Breast epithelium (tissue), 4 donors: ENCODE results near the gene KRT85. TPM values are rescaled to one million over a fixed set of nuclear protein-coding genes. Genes with fewer than 3 reads are reported as not detected.
A peak's percentile ranks its signal among the peaks of the same experiment; 100 is the strongest.

ENCODE experiments used
- DNase-seq, 2 donors: peaks; one replicate each; pipeline ENCODE4 v3.0.0-alpha.2; 2019; ENCODE audit warnings: low spot score in 2 of 2
- H3K27ac ChIP-seq, 2 donors: fragments of 200-600 bp; sonication (generic) in 1 of 2; one replicate each; pipeline ENCODE4 v1.5.1; 2016 to 2019; ENCODE audit warnings: mild to moderate bottlenecking in 1 of 2
- H3K27me3 ChIP-seq, 2 donors: fragments of 200-600 bp; sonication (generic) in 1 of 2; one replicate each; pipeline versions ENCODE4 v1.5.1 to v1.6.0; 2017 to 2019; ENCODE audit warnings: control low read depth in 1 of 2, mild to moderate bottlenecking in 1 of 2
- H3K36me3 ChIP-seq: fragments of 200-600 bp; one replicate; pipeline ENCODE4 v1.5.1; 2019
- H3K4me1 ChIP-seq, 2 donors: fragments of 200-600 bp; sonication (generic); one replicate each; pipeline ENCODE4 v1.5.1; 2016 to 2019; ENCODE audit warnings: control low read depth in 1 of 2
- H3K4me3 ChIP-seq, 3 donors: fragments of 200-600 bp; sonication (generic); 1 replicate in 2 of 3; 2 replicates in 1 of 3; pipeline ENCODE4 v1.5.1; 2016 to 2019; ENCODE audit warnings: mild to moderate bottlenecking in 3 of 3, moderate library complexity in 2 of 3
- H3K9me3 ChIP-seq, 2 donors: fragments of 200-600 bp; sonication (generic) in 1 of 2; one replicate each; pipeline ENCODE4 v1.5.1; 2016 to 2019; ENCODE audit warnings: control low read depth in 1 of 2
- CTCF ChIP-seq, 3 donors: fragments of 450-650 bp; IDR thresholded peaks; one replicate each; pipeline ENCODE4 v1.5.1; 2016 to 2017; ENCODE audit warnings: antibody characterized with exemption in 3 of 3, mild to moderate bottlenecking in 3 of 3, moderate library complexity in 3 of 3
- POLR2A ChIP-seq: fragments of 450-650 bp; IDR thresholded peaks from one replicate; pipeline ENCODE4 v1.6.1; 2016; ENCODE audit warnings: antibody characterized with exemption, mild to moderate bottlenecking, moderate library complexity
- POLR2AphosphoS5 ChIP-seq, 3 donors: sonication (generic); formaldehyde crosslinking; IDR thresholded peaks; one replicate each; pipeline ENCODE4 v1.6.1; 2017; ENCODE audit warnings: antibody characterized with exemption in 3 of 3
- intact Hi-C: fragments of 100-400 bp; cut with DNase I; formaldehyde crosslinking; loops from one replicate; pipeline ENCODE4 v1.15.1; 2023; ENCODE audit warnings: low total_unique reads
- total RNA-seq, 3 donors: library from RNA; depleted of rRNA; stranded (reverse); fragments of >200 nt; gene quantifications; one replicate each; pipeline ENCODE4 v1.1.0, GENCODE V29; 2016

KRT85 gene
- total RNA-seq, 3 donors from 2014 or later: not detected

DNA sequence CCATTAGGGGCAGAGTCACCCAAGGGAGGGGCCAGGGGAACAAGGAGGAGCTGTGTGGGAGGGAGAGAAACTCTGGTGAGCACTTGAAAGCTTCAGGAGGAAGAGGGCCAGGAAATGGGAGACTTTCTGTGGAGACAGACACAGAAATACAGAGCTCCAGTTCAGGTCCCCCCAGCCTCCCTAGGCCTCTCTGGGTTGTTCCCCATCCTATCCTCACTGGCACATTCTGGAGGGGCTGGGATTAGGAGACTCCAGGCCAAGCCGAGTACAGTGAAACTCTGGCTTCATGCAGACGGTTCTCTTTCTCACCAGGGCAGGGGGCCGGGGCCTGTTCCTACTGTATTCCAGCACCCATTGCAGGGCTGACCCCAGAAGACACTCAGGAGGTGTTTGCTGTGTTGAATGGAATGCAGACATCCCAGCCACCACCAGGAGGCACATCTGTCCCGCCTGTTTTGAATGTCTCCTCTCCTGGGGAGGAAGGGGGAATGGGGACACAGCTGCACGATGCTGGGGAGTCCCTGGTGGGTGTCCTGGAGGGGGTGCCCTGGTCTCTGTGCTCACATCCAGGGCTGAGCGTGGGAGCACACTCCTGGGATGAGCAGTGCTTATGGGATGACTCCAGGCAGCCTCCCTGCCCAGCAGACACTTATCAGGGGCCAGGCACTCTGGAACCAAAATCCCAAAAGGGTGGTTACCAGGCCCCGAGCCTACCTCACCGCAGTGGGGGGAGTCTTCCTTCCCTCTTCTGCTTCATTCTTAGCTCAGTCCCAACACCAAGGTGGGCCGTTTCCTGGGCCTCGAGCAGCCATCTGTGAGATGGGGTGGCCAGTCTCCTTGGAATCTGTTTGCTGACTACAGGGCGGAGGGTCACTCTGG lies 23.7 kb upstream of the KRT85 start:
- Histone ChIP-seq H3K27ac (peak overlapping the region; percentile 67 to 81), H3K4me1 (peaks cover 0 to 1% of the 10 kb centered on the region in 2 donors), H3K27me3 (no peaks in the 10 kb centered on the region), H3K4me3 (no peak overlapping the region), H3K36me3 (no peaks in the 10 kb centered on the region), H3K9me3 (no peaks in the 10 kb centered on the region)
- TF ChIP-seq POLR2A (no peak), CTCF (IDR thresholded peaks at IDR 0.05) (peak; percentile 44 to 67 (median 53)), POLR2AphosphoS5 (IDR thresholded peaks at IDR 0.05) (no peak)
- intact Hi-C loops: no loop called here
- peak in 1 of 2 donors; percentile 35 for DNase-seq

DNA sequence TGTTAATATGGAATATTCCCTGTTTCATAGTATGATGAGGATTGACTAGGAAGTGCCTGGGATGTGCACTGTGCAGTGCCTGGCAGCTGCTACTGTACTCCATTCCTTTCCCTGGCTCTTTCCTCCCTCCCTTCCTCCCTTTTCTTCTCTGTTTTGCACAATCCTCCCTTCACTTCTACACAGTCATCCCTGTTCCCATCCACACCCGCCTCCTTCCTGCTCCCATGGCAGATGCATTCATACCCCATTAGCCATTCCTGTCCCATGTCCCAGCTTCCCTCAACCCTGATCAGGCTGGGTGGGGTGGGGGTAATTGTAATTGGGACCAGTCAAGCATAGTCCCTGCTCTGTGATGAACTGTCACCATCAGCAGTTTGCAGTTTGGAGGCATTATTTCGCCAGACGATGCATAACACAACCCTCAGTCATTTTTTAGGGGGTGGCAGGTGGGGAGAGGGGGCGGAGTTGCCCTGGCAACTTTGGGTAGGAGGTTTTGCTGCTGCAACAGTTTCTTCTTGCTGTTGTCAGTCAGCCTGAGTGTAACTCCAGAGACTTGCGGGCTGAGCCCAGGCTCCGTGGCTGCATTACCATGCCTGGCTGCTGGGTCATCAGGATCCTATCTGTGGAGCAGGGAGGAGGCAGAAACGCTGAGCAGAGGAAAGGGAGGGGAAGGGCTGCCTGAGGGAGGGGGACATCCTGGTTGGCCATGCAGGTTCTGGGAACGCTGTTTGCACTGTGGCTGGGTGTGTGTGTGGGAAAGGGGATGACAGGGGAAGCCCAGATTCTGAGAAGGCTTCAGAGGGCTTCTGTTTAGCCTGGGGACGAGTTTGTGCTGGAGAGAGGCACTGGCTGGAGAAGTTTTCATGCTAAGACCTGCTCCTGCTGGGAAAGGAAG lies 22.3 kb upstream of the KRT85 start:
- intact Hi-C loops: no loop called here
- peak in 1 of 2 donors; percentile 70 for DNase-seq
- Histone ChIP-seq H3K9me3 (no peaks in the 10 kb centered on the region), H3K4me3 (no peak overlapping the region), H3K27ac (peak overlapping the region; percentile 67 to 81), H3K4me1 (no peaks in the 10 kb centered on the region), H3K36me3 (no peaks in the 10 kb centered on the region), H3K27me3 (no peaks in the 10 kb centered on the region)
- TF ChIP-seq POLR2AphosphoS5 (IDR thresholded peaks at IDR 0.05) (peak in 1 of 3 donors; percentile 16), POLR2A (no peak)

DNA sequence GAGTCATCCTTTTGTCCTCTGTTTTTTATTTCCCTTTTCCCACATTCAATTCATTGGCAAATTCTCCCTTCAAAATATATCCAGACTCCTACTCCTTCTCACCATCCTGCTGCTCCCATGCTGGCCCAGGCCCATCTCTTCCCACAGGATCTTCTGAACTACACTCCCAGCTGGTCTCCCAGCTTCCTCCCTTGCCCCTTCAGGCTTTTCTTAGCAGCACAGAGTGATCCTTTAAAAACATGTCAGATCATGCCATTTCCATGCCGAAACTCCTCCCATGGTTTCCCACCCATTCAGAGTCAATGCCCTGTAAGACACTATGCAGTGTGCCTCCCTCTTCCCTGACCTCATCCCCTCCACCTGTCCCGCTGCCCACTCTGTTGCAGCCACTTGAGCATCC lies 20.6 kb upstream of the KRT85 start:
- no peaks in the 10 kb centered on the region for H3K36me3 ChIP-seq
- intact Hi-C loops: no loop called here
- H3K4me1 ChIP-seq: no peaks in the 10 kb centered on the region
- no peaks in the 10 kb centered on the region for H3K9me3 ChIP-seq
- TF ChIP-seq POLR2AphosphoS5 (IDR thresholded peaks at IDR 0.05) (no peak), POLR2A (no peak), CTCF (IDR thresholded peaks at IDR 0.05) (no peak)
- H3K4me3 ChIP-seq: no peak overlapping the region
- no peaks in the 10 kb centered on the region for H3K27me3 ChIP-seq
- peak in 1 of 2 donors; percentile 69 for DNase-seq
- peak overlapping the region in 1 of 2 donors; percentile 38 for H3K27ac ChIP-seq

GRCh38 chr12:52385226-52385702 lies 18.0 kb upstream of the KRT85 start, which contains the start of gene KRT84:
Gene KRT84, minus strand, starts transcription at chr12:52385652. Its CDS starts 67 bp downstream, at chr12:52385585.
- no peaks in the 10 kb centered on the region for H3K9me3 ChIP-seq
- H3K27ac ChIP-seq: no peak within 1 kb of the TSS
- no peaks in the 10 kb centered on the region for H3K27me3 ChIP-seq
- DNase-seq: no peak
- no peaks in the 10 kb centered on the region for H3K4me1 ChIP-seq
- intact Hi-C loops: no loop called here
- TF ChIP-seq POLR2AphosphoS5 (IDR thresholded peaks at IDR 0.05) (no peak), POLR2A (no peak), CTCF (IDR thresholded peaks at IDR 0.05) (no peak)
- H3K36me3 ChIP-seq: no peaks in the 10 kb centered on the region
- H3K4me3 ChIP-seq: no peak within 1 kb of the TSS

- Histone ChIP-seq H3K27ac (no peak overlapping the region), H3K9me3 (no peaks in the 10 kb centered on the region), H3K27me3 (no peaks in the 10 kb centered on the region), H3K4me1 (no peaks in the 10 kb centered on the region), H3K4me3 (no peak overlapping the region), H3K36me3 (no peaks in the 10 kb centered on the region)
- no peak for DNase-seq
- intact Hi-C loops: no loop called here
- TF ChIP-seq POLR2A: no peak
- TF ChIP-seq CTCF (IDR thresholded peaks at IDR 0.05): no peak
- TF ChIP-seq POLR2AphosphoS5 (IDR thresholded peaks at IDR 0.05): no peak
Observed at GRCh38 chr12:52383331-52383730, 16.1 kb upstream of the KRT85 start.
